Transverse colon (tissue), 4 donors: ENCODE results near the gene GRK4. TPM values are rescaled to one million over a fixed set of nuclear protein-coding genes. Genes with fewer than 3 reads are reported as not detected.

Source experiments
- DNase-seq: peaks from one replicate; pipeline ENCODE4 v3.0.0-alpha.2; 2019
- H3K27ac ChIP-seq, 4 donors: fragments of 200-600 bp; sonication (generic); 2 replicates each; pipeline ENCODE4 v1.5.1; 2016 to 2018; ENCODE audit warnings: inconsistent platforms in 4 of 4
- H3K27me3 ChIP-seq: fragments of 200-600 bp; sonication (generic); 2 replicates; pipeline ENCODE4 v1.5.1; 2017; ENCODE audit warnings: inconsistent platforms
- H3K36me3 ChIP-seq, 4 donors: fragments of 200-600 bp; sonication (generic); 2 replicates each; pipeline ENCODE4 v1.5.1; 2017 to 2019; ENCODE audit warnings: inconsistent platforms in 4 of 4
- H3K4me1 ChIP-seq, 4 donors: fragments of 200-600 bp; sonication (generic); 2 replicates each; pipeline ENCODE4 v1.5.1; 2017 to 2020; ENCODE audit warnings: inconsistent platforms in 4 of 4
- H3K4me3 ChIP-seq, 4 donors: fragments of 200-600 bp; sonication (generic); 1 replicate in 1 of 4; 2 replicates in 3 of 4; pipeline versions ENCODE4 v1.5.1 to v1.6.1; 2017 to 2019; ENCODE audit warnings: inconsistent platforms in 4 of 4
- H3K9me3 ChIP-seq, 2 donors: fragments of 200-600 bp; sonication (generic); 2 replicates each; pipeline ENCODE4 v1.5.1; 2017 to 2019; ENCODE audit warnings: inconsistent platforms in 2 of 2
- EP300 ChIP-seq: sonication (generic); formaldehyde crosslinking; IDR thresholded peaks from one replicate; pipeline ENCODE4 v1.6.1; 2017; ENCODE audit warnings: antibody characterized with exemption, low read depth
- POLR2A ChIP-seq: fragments of 450-650 bp; IDR thresholded peaks from one replicate; pipeline ENCODE4 v1.6.1; 2016; ENCODE audit warnings: antibody characterized with exemption, mild to moderate bottlenecking, moderate library complexity
- POLR2AphosphoS5 ChIP-seq, 3 donors: sonication (generic); formaldehyde crosslinking; IDR thresholded peaks; one replicate each; pipeline ENCODE4 v1.6.1; 2016; ENCODE audit warnings: antibody characterized with exemption in 3 of 3
- WGBS, 2 donors: methylation state at CpG; one replicate each; pipeline ENCODE4 v1.1.5; 2018; ENCODE audit warnings: low coverage in 1 of 2; 5-methylcytosine and 5-hydroxymethylcytosine counted together
- in situ Hi-C, 4 donors: fragments of 200-750 bp; cut with MboI; loops; one replicate each; pipeline versions ENCODE4 v1.15.0 to v1.15.1; 2017; ENCODE audit warnings: low sequenced_read_pairs in 3 of 4, low pct_ligation_motif_present in 1 of 4, low pct_unique_long_range_greater_than_20kb in 1 of 4
- intact Hi-C: fragments of 100-400 bp; cut with DNase I; formaldehyde crosslinking; loops from one replicate; pipeline ENCODE4 v1.15.1; 2023; ENCODE audit warnings: low total_unique reads
- total RNA-seq, 4 donors: library from RNA; depleted of rRNA; stranded (reverse); fragments of >200 nt; gene quantifications; one replicate each; pipeline ENCODE4 v1.1.0, GENCODE V29; 2016
- TF ChIP-seq, protein P1 (sequence below), 5 experiments: fragments of 200-600 bp in 3 of 5; fragments of 450-650 bp in 2 of 5; sonication (generic) in 3 of 5; IDR thresholded peaks; 1 replicate in 2 of 5; 2 replicates in 3 of 5; pipeline ENCODE4 v1.5.1; 2016 to 2017; ENCODE audit warnings: antibody characterized with exemption in 5 of 5, inconsistent platforms in 3 of 5, mild to moderate bottlenecking in 2 of 5, moderate library complexity in 1 of 5

The GRK4 gene
- total RNA-seq, 4 donors from 2014 or later, result 2.5 to 7.9 (median 4.1) TPM

DNA sequence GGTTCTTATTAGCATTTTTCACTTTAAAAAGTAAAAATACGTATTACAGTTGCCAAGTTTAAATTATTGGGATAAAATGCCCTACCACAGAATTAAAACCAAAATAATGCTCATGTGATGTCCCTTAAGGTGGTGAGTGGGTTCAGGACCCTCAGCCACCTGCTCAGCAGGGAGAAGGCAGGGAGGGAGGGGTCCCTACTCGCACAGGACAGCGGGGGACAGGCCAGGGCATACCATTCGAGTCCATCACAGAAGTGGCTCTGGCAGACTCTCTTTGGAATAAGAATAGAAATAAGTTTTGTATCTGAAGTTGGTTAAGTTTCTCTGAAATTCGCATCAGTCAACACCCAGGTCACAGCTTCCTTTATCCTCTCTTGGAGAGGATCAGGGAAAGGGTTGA is 37.9 kb upstream of the GRK4 start:
- H3K27me3 ChIP-seq, result no peaks in the 10 kb centered on the region
- WGBS, 2 donors, result 88 to 100% methylated on average over 1 to 5 of the region's 5 CpGs
- no peaks in the 10 kb centered on the region for H3K9me3 ChIP-seq
- no peak overlapping the region for H3K4me3 ChIP-seq
- H3K36me3 ChIP-seq, result peaks cover 0 to 36% (median 6%) of the 10 kb centered on the region in 4 donors
- DNase-seq, result no peak
- in situ Hi-C loops (loop anchor here in 2 of 4 donors (25.0 kb wide), 1 partner anchor 163 kb away; the partner anchor contains the start of gene TNIP2 (in 2 of the 2)), intact Hi-C loops (no loop called here)
- no peak overlapping the region for H3K27ac ChIP-seq
- peaks cover 6 to 19% (median 9%) of the 10 kb centered on the region in 4 donors for H3K4me1 ChIP-seq
- TF ChIP-seq, protein P1, sequence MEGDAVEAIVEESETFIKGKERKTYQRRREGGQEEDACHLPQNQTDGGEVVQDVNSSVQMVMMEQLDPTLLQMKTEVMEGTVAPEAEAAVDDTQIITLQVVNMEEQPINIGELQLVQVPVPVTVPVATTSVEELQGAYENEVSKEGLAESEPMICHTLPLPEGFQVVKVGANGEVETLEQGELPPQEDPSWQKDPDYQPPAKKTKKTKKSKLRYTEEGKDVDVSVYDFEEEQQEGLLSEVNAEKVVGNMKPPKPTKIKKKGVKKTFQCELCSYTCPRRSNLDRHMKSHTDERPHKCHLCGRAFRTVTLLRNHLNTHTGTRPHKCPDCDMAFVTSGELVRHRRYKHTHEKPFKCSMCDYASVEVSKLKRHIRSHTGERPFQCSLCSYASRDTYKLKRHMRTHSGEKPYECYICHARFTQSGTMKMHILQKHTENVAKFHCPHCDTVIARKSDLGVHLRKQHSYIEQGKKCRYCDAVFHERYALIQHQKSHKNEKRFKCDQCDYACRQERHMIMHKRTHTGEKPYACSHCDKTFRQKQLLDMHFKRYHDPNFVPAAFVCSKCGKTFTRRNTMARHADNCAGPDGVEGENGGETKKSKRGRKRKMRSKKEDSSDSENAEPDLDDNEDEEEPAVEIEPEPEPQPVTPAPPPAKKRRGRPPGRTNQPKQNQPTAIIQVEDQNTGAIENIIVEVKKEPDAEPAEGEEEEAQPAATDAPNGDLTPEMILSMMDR (IDR thresholded peaks at IDR 0.05), result no peak

DNA sequence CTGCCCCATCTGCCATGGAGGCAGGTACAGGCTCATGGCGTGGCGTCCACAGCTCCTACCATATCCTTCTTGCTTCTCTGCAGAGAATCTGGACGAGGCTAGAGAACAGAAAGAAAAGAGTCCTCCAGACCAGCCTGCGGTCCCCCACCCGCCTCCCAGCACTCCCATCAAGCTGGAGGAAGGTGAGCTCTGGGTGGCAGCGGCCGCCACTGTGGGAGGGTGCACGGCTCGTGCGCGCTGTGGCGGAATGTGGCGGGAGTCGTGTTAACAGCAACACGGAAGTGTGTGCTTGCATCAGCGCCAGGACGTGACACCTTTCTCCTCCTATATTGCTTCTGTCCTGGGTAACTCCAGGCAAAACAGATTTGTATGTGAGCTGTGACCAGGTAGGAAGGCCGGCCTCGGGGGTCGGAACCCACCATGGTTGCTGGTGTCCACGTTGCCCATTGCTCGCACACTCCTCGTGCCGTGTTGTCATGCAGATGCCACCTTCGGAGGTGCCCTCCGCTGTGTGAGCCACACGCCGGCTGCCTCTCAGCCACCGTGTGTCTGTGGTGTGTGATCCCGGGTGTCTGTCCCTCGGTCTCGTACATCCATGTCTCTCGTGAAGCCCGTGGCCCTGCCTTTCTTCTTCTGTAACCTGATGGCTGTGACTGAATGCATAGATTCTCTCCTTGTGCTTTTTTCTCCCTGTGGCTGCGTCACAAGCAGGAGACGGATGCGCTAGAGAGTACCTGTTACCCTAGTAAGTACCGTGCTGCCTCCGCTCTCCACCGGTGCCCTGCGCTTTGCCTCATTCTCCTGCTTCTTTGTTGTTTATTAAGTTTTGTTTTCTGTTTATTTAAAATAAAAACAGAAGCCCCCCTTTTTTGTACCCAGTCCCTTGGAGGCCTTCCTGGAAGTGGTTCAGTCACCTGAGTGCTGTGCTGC is 37.2 kb upstream of the GRK4 start:
- no peaks in the 10 kb centered on the region for H3K9me3 ChIP-seq
- no peak overlapping the region for H3K27ac ChIP-seq
- in situ Hi-C loops, result loop anchor here in 2 of 4 donors (25.0 kb wide), 1 partner anchor 164 kb away; the partner anchor contains the start of gene TNIP2 (in 2 of the 2)
- H3K4me3 ChIP-seq, result no peak overlapping the region
- peaks cover 6 to 26% (median 13%) of the 10 kb centered on the region in 4 donors for H3K4me1 ChIP-seq
- 88 to 92% methylated on average over 15 to 41 of the region's 41 CpGs for WGBS, 2 donors
- intact Hi-C loops, result no loop called here
- H3K36me3 ChIP-seq, result peaks cover 0 to 36% (median 6%) of the 10 kb centered on the region in 4 donors
- TF ChIP-seq, protein P1 (IDR thresholded peaks at IDR 0.05), result no peak
- TF ChIP-seq POLR2AphosphoS5 (IDR thresholded peaks at IDR 0.05) (no peak), POLR2A (no peak)
- DNase-seq, result no peak
- no peaks in the 10 kb centered on the region for H3K27me3 ChIP-seq

DNA sequence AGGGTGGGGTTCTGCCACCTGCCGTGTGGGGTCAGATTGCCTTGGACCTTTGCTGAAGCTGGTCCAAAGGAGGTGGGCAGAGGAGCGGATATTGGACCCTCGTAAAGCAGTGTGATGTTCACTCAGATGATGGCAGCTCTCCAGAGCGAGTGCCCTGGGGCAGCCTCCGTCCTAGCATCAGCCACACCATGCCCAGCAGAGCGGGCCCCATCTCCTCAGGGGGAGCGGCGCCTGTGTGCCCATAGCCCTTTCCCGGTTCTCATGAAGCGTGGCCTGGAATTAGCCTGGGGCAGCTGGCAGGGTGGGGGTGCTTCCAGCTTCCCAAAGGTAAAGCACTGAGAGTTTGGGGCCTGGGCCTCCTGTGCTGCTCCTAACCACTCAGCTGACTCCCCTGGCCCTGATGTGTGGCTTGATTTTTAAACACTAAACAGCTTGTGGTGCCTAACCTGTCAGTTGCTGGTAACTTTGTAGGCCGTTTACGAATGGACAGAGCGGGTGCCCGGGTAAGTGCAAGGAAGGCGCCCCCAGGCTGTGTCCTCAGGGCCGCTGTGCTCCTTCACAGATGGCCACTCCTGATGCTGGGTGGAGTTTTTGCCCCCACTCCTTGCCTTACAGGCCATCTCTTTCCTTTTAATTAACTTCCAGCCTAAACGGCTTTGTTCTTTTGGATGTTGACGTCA is 36.2 kb upstream of the GRK4 start:
- no peak for DNase-seq
- Histone ChIP-seq H3K27ac (no peak overlapping the region), H3K4me3 (no peak overlapping the region), H3K36me3 (peaks cover 0 to 35% (median 6%) of the 10 kb centered on the region in 4 donors), H3K27me3 (no peaks in the 10 kb centered on the region), H3K9me3 (no peaks in the 10 kb centered on the region), H3K4me1 (peaks cover 6 to 30% (median 20%) of the 10 kb centered on the region in 4 donors)
- TF ChIP-seq, protein P1 (IDR thresholded peaks at IDR 0.05), result no peak
- TF ChIP-seq EP300 (no peak), POLR2AphosphoS5 (IDR thresholded peaks at IDR 0.05) (no peak), POLR2A (no peak)
- in situ Hi-C loops, result loop anchor here in 2 of 4 donors (25.0 kb wide), 1 partner anchor 165 kb away; the partner anchor contains the start of gene TNIP2 (in 2 of the 2)
- 94% methylated on average over 5 to 18 of the region's 18 CpGs for WGBS, 2 donors
- intact Hi-C loops, result no loop called here

DNA sequence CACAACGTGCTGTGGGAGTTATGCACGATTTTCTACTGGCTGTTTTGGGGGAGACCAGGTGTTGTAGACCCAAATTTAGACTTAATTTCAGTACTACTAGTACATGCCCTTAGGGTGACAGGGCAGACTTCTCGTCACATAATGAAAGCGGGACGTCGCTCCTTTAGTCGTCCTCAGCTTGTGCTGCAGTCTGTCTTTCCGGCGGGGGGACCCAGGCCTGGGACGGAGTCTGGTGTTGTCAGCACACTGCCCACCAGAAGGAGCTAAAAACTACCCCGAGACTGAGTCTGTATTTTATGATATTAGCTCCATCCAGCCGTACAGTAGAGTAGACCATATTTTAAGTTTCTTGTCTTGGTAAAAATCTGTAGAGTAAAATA is 35.7 kb upstream of the GRK4 start:
- no peak for DNase-seq
- H3K36me3 ChIP-seq, result peaks cover 0 to 30% (median 6%) of the 10 kb centered on the region in 4 donors
- H3K27ac ChIP-seq, result no peak overlapping the region
- TF ChIP-seq EP300 (no peak), POLR2A (no peak), POLR2AphosphoS5 (IDR thresholded peaks at IDR 0.05) (no peak)
- TF ChIP-seq, protein P1 (IDR thresholded peaks at IDR 0.05), result no peak
- intact Hi-C loops, result no loop called here
- peaks cover 6 to 29% (median 20%) of the 10 kb centered on the region in 4 donors for H3K4me1 ChIP-seq
- in situ Hi-C loops, result loop anchor here in 2 of 4 donors (25.0 kb wide), 1 partner anchor 165 kb away; the partner anchor contains the start of gene TNIP2 (in 2 of the 2)
- H3K9me3 ChIP-seq, result no peaks in the 10 kb centered on the region
- no peaks in the 10 kb centered on the region for H3K27me3 ChIP-seq
- WGBS, 2 donors, result 97% methylated on average over 12 of the region's 12 CpGs; no CpG with 5 or more reads in 1 of the 2 donors
- no peak overlapping the region for H3K4me3 ChIP-seq
